Measurements from ENCODE around the gene PADI6.
"Not testable (repeated sequence)": the region's sequence is repeated elsewhere in the genome, so short reads cannot be mapped to it uniquely, and the experiment has no call there.

Gene PADI6

GRCh38 chr1:17371896-17372295 is at the start of gene PADI6:
Gene PADI6, plus strand, starts transcription at chr1:17372196. Its CDS starts 50 bp downstream, at chr1:17372246.
- no peak for DNase-seq

GRCh38 chr1:17328855-17329254 is 43.1 kb upstream of the PADI6 start:
- DNase-seq: no peak

GRCh38 chr1:17329610-17330009 is 42.4 kb upstream of the PADI6 start:
- no peak for DNase-seq

- DNase-seq: no peak
Measured at GRCh38 chr1:17330856-17331255, 41.1 kb upstream of the PADI6 start.

GRCh38 chr1:17333081-17333480 is 38.9 kb upstream of the PADI6 start:
- no peak for DNase-seq

- peak; percentile 8 for DNase-seq
Measured at GRCh38 chr1:17335821-17336710, 35.9 kb upstream of the PADI6 start.

- DNase-seq: no peak
Measured at GRCh38 chr1:17338706-17339493, 33.1 kb upstream of the PADI6 start.

GRCh38 chr1:17339521-17339920 is 32.5 kb upstream of the PADI6 start:
- DNase-seq: no peak

GRCh38 chr1:17340358-17340757 is 31.6 kb upstream of the PADI6 start:
- no peak for DNase-seq

- no peak for DNase-seq
Measured at GRCh38 chr1:17342014-17342441, 30.0 kb upstream of the PADI6 start.

- DNase-seq: not testable (repeated sequence)
Measured at GRCh38 chr1:17345506-17345905, 26.5 kb upstream of the PADI6 start.

- DNase-seq: no peak
Measured at GRCh38 chr1:17346046-17346789, 25.8 kb upstream of the PADI6 start.

GRCh38 chr1:17347769-17348592 is 24.0 kb upstream of the PADI6 start:
- DNase-seq: no peak

GRCh38 chr1:17348593-17349234 is 23.3 kb upstream of the PADI6 start:
- no peak for DNase-seq

- DNase-seq: no peak
Measured at GRCh38 chr1:17350083-17350482, 21.9 kb upstream of the PADI6 start.

GRCh38 chr1:17350928-17351446 is 21.0 kb upstream of the PADI6 start:
- DNase-seq: no peak

GRCh38 chr1:17351598-17352324 is 20.2 kb upstream of the PADI6 start:
- no peak for DNase-seq

GRCh38 chr1:17352419-17352909 is 19.5 kb upstream of the PADI6 start:
- DNase-seq: no peak

- DNase-seq: no peak
Measured at GRCh38 chr1:17355898-17356297, 16.1 kb upstream of the PADI6 start.

- DNase-seq: no peak
Measured at GRCh38 chr1:17356387-17357026, 15.5 kb upstream of the PADI6 start.

All from NCI-H2107 (cell line).